DMS153 treated with DMSO at 0.1 percent for 48 hours (cell line): ENCODE results near the gene CTBP2.

Source experiments
- DNase-seq: peaks from one replicate; lab custom pipeline; 2025; ENCODE audit not compliant: unreplicated experiment; lab: John Stamatoyannopoulos, UW

The CTBP2 gene

GRCh38 chr10:125049216-125049881 is 111.0 kb downstream of the CTBP2 start:
- no peak for DNase-seq

- no peak for DNase-seq
Measured at GRCh38 chr10:125048094-125048864, 112.1 kb downstream of the CTBP2 start.

- no peak for DNase-seq
Measured at GRCh38 chr10:125043841-125044658, 116.3 kb downstream of the CTBP2 start.

- DNase-seq: no peak
Measured at GRCh38 chr10:125041856-125042506, 118.4 kb downstream of the CTBP2 start.

- no peak for DNase-seq
Measured at GRCh38 chr10:125039354-125039769, 121.0 kb downstream of the CTBP2 start.

GRCh38 chr10:125038637-125039036 is 121.7 kb downstream of the CTBP2 start:
- no peak for DNase-seq

- no peak for DNase-seq
Measured at GRCh38 chr10:125037145-125037877, 123.1 kb downstream of the CTBP2 start.

GRCh38 chr10:125035588-125036295 is 124.6 kb downstream of the CTBP2 start:
- no peak for DNase-seq

GRCh38 chr10:125035136-125035535 is 125.2 kb downstream of the CTBP2 start:
- DNase-seq: no peak

GRCh38 chr10:125034675-125035074 is 125.7 kb downstream of the CTBP2 start:
- no peak for DNase-seq

GRCh38 chr10:125033146-125033924 is 127.0 kb downstream of the CTBP2 start:
- no peak for DNase-seq

GRCh38 chr10:125032474-125033020 is 127.8 kb downstream of the CTBP2 start:
- DNase-seq: no peak

GRCh38 chr10:125030567-125031197 is 129.7 kb downstream of the CTBP2 start:
- DNase-seq: no peak

- no peak for DNase-seq
Measured at GRCh38 chr10:125029584-125030242, 130.7 kb downstream of the CTBP2 start.

- no peak for DNase-seq
Measured at GRCh38 chr10:125027871-125028869, 132.2 kb downstream of the CTBP2 start.

- DNase-seq: no peak
Measured at GRCh38 chr10:125026974-125027735, 133.2 kb downstream of the CTBP2 start.
